GM10248 (cell line): Measurements from ENCODE around the gene PPP1CC.

ENCODE experiments used
- CTCF ChIA-PET: fragments of 300-600 bp; sonication (Branson Sonifier 250); formaldehyde crosslinking; extraction: SDS; loops from one replicate; lab custom pipeline; 2021; ENCODE audit warnings: antibody characterized with exemption; lab: Yijun Ruan, JAX
- POLR2A ChIA-PET: fragments of 350-650 bp; sonication (Branson Sonifier 250); formaldehyde crosslinking; extraction: SDS; loops from one replicate; lab custom pipeline; 2020; ENCODE audit warnings: antibody characterized with exemption; lab: Yijun Ruan, JAX
- DNase-seq: peaks from one replicate; pipeline ENCODE4 v3.0.0; 2012; ENCODE audit errors: extremely low spot score
- TF ChIP-seq, protein P1 (sequence below): IDR thresholded peaks from 2 replicates; pipeline ENCODE4 v1.5.1; 2012; ENCODE audit warnings: mild to moderate bottlenecking, low read depth; ENCODE audit errors: extremely low read depth, missing control alignments, control extremely low read depth

Gene PPP1CC

DNA sequence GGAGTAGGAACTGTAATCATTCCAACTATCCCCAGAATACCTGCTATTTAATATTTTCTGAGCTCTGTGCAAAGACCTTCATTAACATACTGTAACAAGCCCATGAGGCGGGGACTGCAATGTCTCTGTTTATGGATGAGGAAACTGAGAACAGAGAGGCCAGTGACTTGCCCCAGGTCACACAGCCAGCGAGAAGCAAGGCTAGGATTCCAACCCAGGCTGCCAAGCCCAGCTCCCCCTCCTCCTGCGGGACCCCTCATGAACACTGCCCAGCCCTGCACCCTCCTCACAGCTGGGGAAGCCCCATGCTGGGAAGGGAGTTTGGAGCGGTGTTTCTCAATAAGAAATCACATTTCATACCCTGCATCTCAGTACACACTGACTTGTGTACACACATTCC, 64.7 kb downstream of the PPP1CC start:
- POLR2A ChIA-PET, result interaction anchor here (1.1 to 1.3 kb wide), 2 partner anchors 13 to 64 kb away, joined by 3 read pairs; partner anchors contain the start of gene TCTN1
- CTCF ChIA-PET, result interaction anchor here (0.9 to 4.3 kb wide), 7 partner anchors 8 to 228 kb away, joined by 3 to 13 read pairs (median 4); partner anchors contain the start of gene ARPC3
- TF ChIP-seq, protein P1, sequence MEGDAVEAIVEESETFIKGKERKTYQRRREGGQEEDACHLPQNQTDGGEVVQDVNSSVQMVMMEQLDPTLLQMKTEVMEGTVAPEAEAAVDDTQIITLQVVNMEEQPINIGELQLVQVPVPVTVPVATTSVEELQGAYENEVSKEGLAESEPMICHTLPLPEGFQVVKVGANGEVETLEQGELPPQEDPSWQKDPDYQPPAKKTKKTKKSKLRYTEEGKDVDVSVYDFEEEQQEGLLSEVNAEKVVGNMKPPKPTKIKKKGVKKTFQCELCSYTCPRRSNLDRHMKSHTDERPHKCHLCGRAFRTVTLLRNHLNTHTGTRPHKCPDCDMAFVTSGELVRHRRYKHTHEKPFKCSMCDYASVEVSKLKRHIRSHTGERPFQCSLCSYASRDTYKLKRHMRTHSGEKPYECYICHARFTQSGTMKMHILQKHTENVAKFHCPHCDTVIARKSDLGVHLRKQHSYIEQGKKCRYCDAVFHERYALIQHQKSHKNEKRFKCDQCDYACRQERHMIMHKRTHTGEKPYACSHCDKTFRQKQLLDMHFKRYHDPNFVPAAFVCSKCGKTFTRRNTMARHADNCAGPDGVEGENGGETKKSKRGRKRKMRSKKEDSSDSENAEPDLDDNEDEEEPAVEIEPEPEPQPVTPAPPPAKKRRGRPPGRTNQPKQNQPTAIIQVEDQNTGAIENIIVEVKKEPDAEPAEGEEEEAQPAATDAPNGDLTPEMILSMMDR, result no peak
- DNase-seq, result no peak

DNA sequence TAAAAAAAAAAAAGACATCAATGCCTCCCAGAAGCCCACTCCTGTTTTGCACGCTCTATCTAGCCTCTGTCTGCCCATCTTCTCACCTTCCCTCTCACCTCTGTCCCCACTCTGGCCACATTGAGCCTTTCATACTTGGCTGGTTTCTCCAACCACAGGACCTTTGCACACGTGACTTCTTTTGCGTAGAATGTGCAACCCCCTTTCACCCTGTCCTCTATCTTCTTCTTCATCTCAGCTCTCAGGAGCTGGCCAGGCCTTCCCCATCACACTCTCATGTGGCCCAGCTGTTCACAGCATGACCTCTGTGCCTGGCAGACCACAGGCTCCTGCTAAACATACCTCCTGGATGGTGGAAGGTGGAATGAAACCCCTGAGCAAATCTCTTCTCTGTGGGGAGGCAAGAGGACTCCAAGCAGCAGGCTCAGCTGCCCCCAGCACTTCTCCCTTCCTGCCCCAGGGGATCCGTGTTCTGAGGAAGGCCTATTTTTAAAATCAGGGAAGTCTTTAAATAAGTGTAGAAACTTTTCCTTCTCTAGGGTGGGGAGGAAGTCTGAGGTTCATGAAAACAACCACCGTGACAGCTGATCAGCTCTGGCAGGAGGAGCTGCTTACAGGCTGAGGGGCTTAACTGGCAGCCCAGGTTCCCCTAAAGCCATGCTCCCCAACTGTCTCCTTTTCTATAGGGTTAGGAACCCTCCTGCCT, 65.3 kb downstream of the PPP1CC start:
- POLR2A ChIA-PET, result interaction anchor here (0.5 to 1.3 kb wide), 4 partner anchors 9 to 64 kb away, joined by 3 read pairs; partner anchors contain the start of gene TCTN1
- TF ChIP-seq, protein P1, result no peak
- DNase-seq, result peak; percentile 77
- CTCF ChIA-PET, result interaction anchor here (0.9 to 4.3 kb wide), 8 partner anchors 9 to 228 kb away, joined by 3 to 13 read pairs (median 4); partner anchors contain the start of gene ARPC3

DNA sequence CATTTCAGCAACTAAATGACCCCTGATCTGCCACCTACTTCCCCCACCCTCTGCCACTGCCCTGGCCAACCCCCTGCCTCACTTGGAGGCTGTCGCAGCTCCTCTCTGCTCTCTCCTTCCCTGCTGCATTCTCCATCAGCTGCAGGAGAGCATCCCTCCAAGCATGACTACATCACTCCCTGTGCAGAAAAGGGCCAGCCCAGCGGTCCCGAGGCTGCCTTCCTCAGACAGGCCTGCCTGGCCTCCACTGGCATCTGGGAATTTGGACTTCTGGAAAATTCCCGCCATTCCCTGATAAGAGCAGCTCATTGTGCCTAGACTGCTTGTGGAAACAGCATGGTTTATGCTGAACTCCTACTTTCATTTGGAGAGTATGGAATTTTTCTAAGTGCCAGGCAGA, 66.5 kb downstream of the PPP1CC start:
- ChIA-PET CTCF (interaction anchor here (0.9 to 4.3 kb wide), 4 partner anchors 12 to 227 kb away, joined by 3 to 13 read pairs (median 4); partner anchors contain the start of gene ARPC3), POLR2A (no interaction called here)
- DNase-seq, result no peak
- TF ChIP-seq, protein P1, result no peak

DNA sequence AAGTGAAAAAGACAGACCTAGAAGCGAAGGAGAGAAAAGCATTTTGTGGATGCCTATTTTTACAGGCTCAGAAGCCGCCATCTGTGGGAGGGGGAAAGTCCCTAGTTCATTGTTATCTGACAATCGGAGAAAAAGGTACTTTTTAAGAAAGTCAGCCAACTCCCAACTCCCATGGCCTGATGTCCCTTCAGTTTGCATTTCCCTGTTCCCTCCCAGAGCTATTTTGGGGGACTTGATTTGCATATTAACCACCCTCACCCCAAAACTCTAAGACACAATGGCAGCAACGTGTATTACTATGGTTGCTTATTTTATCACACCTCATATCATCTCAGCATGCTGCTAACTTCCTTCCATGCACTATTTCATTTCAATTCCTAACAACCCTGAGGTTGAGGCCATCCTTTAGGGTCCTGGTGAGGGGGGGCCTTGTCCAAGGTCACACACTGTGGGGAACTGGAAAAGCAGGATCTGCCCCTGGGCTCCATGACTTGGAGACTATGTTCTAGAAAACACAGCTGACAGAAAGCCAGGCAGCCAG, 72.5 kb downstream of the PPP1CC start:
- TF ChIP-seq, protein P1, result no peak
- DNase-seq, result peak; percentile 74
- POLR2A ChIA-PET, result interaction anchor here (0.6 to 1.0 kb wide), 2 partner anchors 12 to 50 kb away, joined by 3 to 4 read pairs; no protein-coding TSS in a partner anchor
- CTCF ChIA-PET, result interaction anchor here (1.2 kb wide), 1 partner anchor 202 kb away, joined by 3 read pairs; the partner anchor contains the start of genes FAM216A and GPN3
